ENCODE results near the gene MKS1. TPM values are rescaled to one million over a fixed set of nuclear protein-coding genes. Genes with fewer than 3 reads are reported as not detected.

Gene MKS1
- total RNA-seq, 3 donors from 2014 or later: 17.0 to 22.0 (median 20.0) TPM

GRCh38 chr17:58202859-58203258 lies 16.2 kb downstream of the MKS1 start:
- DNase-seq: no peak
- ATAC-seq: no peak
- H3K9me3 Mint-ChIP-seq: no peaks in the 10 kb centered on the region
- H3K27me3 Mint-ChIP-seq (ENCODE audit: low read depth): peaks cover 7% of the 10 kb centered on the region
- H3K4me1 Mint-ChIP-seq (ENCODE audit: low read depth): peaks cover 1% of the 10 kb centered on the region
- H3K4me3 Mint-ChIP-seq: no peak overlapping the region
- peaks cover 4% of the 10 kb centered on the region for H3K36me3 Mint-ChIP-seq (ENCODE audit: insufficient read depth)

GRCh38 chr17:58200024-58200633 lies 18.9 kb downstream of the MKS1 start:
- no peak overlapping the region for H3K4me3 Mint-ChIP-seq
- peaks cover 10% of the 10 kb centered on the region for H3K27me3 Mint-ChIP-seq (ENCODE audit: low read depth)
- peak; percentile 82 to 85 for ATAC-seq
- peaks cover 1% of the 10 kb centered on the region for H3K4me1 Mint-ChIP-seq (ENCODE audit: low read depth)
- peak; percentile 44 for DNase-seq
- no peaks in the 10 kb centered on the region for H3K36me3 Mint-ChIP-seq (ENCODE audit: insufficient read depth)
- no peaks in the 10 kb centered on the region for H3K9me3 Mint-ChIP-seq

GRCh38 chr17:58196610-58197009 lies 22.4 kb downstream of the MKS1 start:
- no peak overlapping the region for H3K4me3 Mint-ChIP-seq

GRCh38 chr17:58195518-58196123 lies 23.4 kb downstream of the MKS1 start:
- DNase-seq: no peak
- Mint-ChIP-seq H3K4me1 (ENCODE audit: low read depth) (peaks cover 1% of the 10 kb centered on the region), H3K4me3 (no peak overlapping the region), H3K27me3 (ENCODE audit: low read depth) (peaks cover 14% of the 10 kb centered on the region), H3K36me3 (ENCODE audit: insufficient read depth) (no peaks in the 10 kb centered on the region), H3K9me3 (no peaks in the 10 kb centered on the region)
- no peak for ATAC-seq

More at GRCh38 chr17:58196610-58197009, 22.4 kb downstream of the MKS1 start:
- no peaks in the 10 kb centered on the region for H3K9me3 Mint-ChIP-seq
- ATAC-seq (no peak), DNase-seq (no peak)
- H3K27me3 Mint-ChIP-seq (ENCODE audit: low read depth): peaks cover 13% of the 10 kb centered on the region
- peaks cover 1% of the 10 kb centered on the region for H3K4me1 Mint-ChIP-seq (ENCODE audit: low read depth)
- H3K36me3 Mint-ChIP-seq (ENCODE audit: insufficient read depth): no peaks in the 10 kb centered on the region

GRCh38 chr17:58193641-58194255 lies 25.3 kb downstream of the MKS1 start:
- Mint-ChIP-seq H3K36me3 (ENCODE audit: insufficient read depth) (no peaks in the 10 kb centered on the region), H3K4me3 (no peak overlapping the region), H3K4me1 (ENCODE audit: low read depth) (no peaks in the 10 kb centered on the region), H3K9me3 (no peaks in the 10 kb centered on the region), H3K27me3 (ENCODE audit: low read depth) (peaks cover 23% of the 10 kb centered on the region)
- ATAC-seq (no peak), DNase-seq (no peak)

GRCh38 chr17:58192612-58193011 lies 26.4 kb downstream of the MKS1 start, which contains the start of gene EPX:
TSS of gene EPX (plus strand) at chr17:58192726. CDS start at chr17:58192847, 121 bp downstream.
- Mint-ChIP-seq H3K4me3 (no peak within 1 kb of the TSS), H3K9me3 (no peaks in the 10 kb centered on the region), H3K36me3 (ENCODE audit: insufficient read depth) (no peaks in the 10 kb centered on the region), H3K27me3 (ENCODE audit: low read depth) (peaks cover 16% of the 10 kb centered on the region), H3K4me1 (ENCODE audit: low read depth) (no peaks in the 10 kb centered on the region)
- DNase-seq (no peak), ATAC-seq (no peak)

GRCh38 chr17:58191241-58191896 lies 27.7 kb downstream of the MKS1 start:
- Mint-ChIP-seq H3K27me3 (ENCODE audit: low read depth) (peaks cover 12% of the 10 kb centered on the region), H3K4me1 (ENCODE audit: low read depth) (no peaks in the 10 kb centered on the region), H3K4me3 (no peak overlapping the region), H3K9me3 (no peaks in the 10 kb centered on the region), H3K36me3 (ENCODE audit: insufficient read depth) (no peaks in the 10 kb centered on the region)
- DNase-seq (no peak), ATAC-seq (no peak)

- Mint-ChIP-seq H3K36me3 (ENCODE audit: insufficient read depth) (no peaks in the 10 kb centered on the region), H3K9me3 (no peaks in the 10 kb centered on the region), H3K4me1 (ENCODE audit: low read depth) (peaks cover 3% of the 10 kb centered on the region), H3K27me3 (ENCODE audit: low read depth) (peaks cover 12% of the 10 kb centered on the region), H3K4me3 (no peak overlapping the region)
- ATAC-seq (no peak), DNase-seq (no peak)
Measured at GRCh38 chr17:58189436-58190146, 29.5 kb downstream of the MKS1 start.

GRCh38 chr17:58187675-58188074 lies 31.4 kb downstream of the MKS1 start:
- ATAC-seq (no peak), DNase-seq (no peak)
- Mint-ChIP-seq H3K27me3 (ENCODE audit: low read depth) (peaks cover 12% of the 10 kb centered on the region), H3K4me1 (ENCODE audit: low read depth) (peaks cover 3% of the 10 kb centered on the region), H3K36me3 (ENCODE audit: insufficient read depth) (no peaks in the 10 kb centered on the region), H3K4me3 (no peak overlapping the region), H3K9me3 (no peaks in the 10 kb centered on the region)

GRCh38 chr17:58187063-58187462 lies 32.0 kb downstream of the MKS1 start:
- Mint-ChIP-seq H3K4me1 (ENCODE audit: low read depth) (peaks cover 3% of the 10 kb centered on the region), H3K27me3 (ENCODE audit: low read depth) (peaks cover 12% of the 10 kb centered on the region), H3K4me3 (no peak overlapping the region), H3K9me3 (no peaks in the 10 kb centered on the region), H3K36me3 (ENCODE audit: insufficient read depth) (no peaks in the 10 kb centered on the region)
- ATAC-seq (no peak), DNase-seq (no peak)

- ATAC-seq: no peak
- peaks cover 10% of the 10 kb centered on the region for H3K27me3 Mint-ChIP-seq (ENCODE audit: low read depth)
- H3K36me3 Mint-ChIP-seq (ENCODE audit: insufficient read depth): no peaks in the 10 kb centered on the region
- H3K9me3 Mint-ChIP-seq: no peaks in the 10 kb centered on the region
- DNase-seq: no peak
- H3K4me3 Mint-ChIP-seq: no peak overlapping the region
- H3K4me1 Mint-ChIP-seq (ENCODE audit: low read depth): peaks cover 3% of the 10 kb centered on the region
Measured at GRCh38 chr17:58186591-58186990, 32.5 kb downstream of the MKS1 start.

GRCh38 chr17:58184986-58185761 lies 33.9 kb downstream of the MKS1 start:
- H3K9me3 Mint-ChIP-seq: no peaks in the 10 kb centered on the region
- H3K36me3 Mint-ChIP-seq (ENCODE audit: insufficient read depth): no peaks in the 10 kb centered on the region
- no peak overlapping the region for H3K4me3 Mint-ChIP-seq
- H3K4me1 Mint-ChIP-seq (ENCODE audit: low read depth): peaks cover 3% of the 10 kb centered on the region
- DNase-seq: no peak
- ATAC-seq: no peak
- H3K27me3 Mint-ChIP-seq (ENCODE audit: low read depth): peaks cover 6% of the 10 kb centered on the region

GRCh38 chr17:58184308-58184985 lies 34.6 kb downstream of the MKS1 start:
- ATAC-seq (no peak), DNase-seq (no peak)
- H3K4me1 Mint-ChIP-seq (ENCODE audit: low read depth): peaks cover 3% of the 10 kb centered on the region
- no peaks in the 10 kb centered on the region for H3K36me3 Mint-ChIP-seq (ENCODE audit: insufficient read depth)
- no peaks in the 10 kb centered on the region for H3K27me3 Mint-ChIP-seq (ENCODE audit: low read depth)
- no peak overlapping the region for H3K4me3 Mint-ChIP-seq
- no peaks in the 10 kb centered on the region for H3K9me3 Mint-ChIP-seq
